Measurements from ENCODE around the gene PRDM16.

GRCh38 chr1:3430406-3430805 is 361.4 kb downstream of the PRDM16 start:
- TF ChIP-seq CTCF (IDR thresholded peaks at IDR 0.05; ENCODE audit: low read depth, low read length) (no peak), POLR2A (IDR thresholded peaks at IDR 0.05; ENCODE audit: extremely low read depth, insufficient read length) (no peak), MAX (IDR thresholded peaks at IDR 0.05; ENCODE audit: low read depth, low read length) (no peak)
